Measurements from ENCODE around the gene OR52E6. TPM values are rescaled to one million over a fixed set of nuclear protein-coding genes. Genes with fewer than 3 reads are reported as not detected.
A peak's percentile ranks its signal among the peaks of the same experiment; 100 is the strongest.

Gene OR52E6
- total and polyA plus RNA-seq, 2 donors (not counting 1 experiment from before 2014, with no cell fraction given), result not detected

DNA sequence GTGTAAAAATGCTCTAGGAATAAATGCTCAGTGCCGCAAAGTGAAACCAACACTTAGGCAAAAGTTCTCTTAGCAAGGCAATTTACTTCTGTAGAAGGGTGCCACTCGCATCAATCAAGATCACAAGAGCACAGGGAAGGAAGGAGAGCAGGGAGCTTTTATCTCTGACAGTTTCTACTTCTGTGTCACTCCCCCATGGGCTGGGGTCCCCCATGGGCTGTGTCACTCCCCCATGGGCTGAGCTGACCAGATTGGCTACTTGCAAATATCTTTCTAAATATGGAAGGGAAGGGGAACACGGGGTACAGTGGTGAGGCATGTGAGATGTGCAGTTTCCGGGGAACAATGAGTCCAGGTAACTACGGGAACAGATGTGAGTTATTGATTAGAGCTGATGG lies 32.6 kb downstream of the OR52E6 start:
- Histone ChIP-seq H3K27ac (ENCODE audit: insufficient read depth, low read length) (no peak overlapping the region), H3K4me3 (replicated peaks in 1 of 4; ENCODE audit: control extremely low read depth in 1 of 4, insufficient read depth in 1 of 4, low read depth in 3 of 4, low read length in 4 of 4) (peak overlapping the region; percentile 58 to 63 (median 58)), H3K9me3 (ENCODE audit: control insufficient read depth, insufficient read depth, low read depth, low read length) (no peaks in the 10 kb centered on the region), H3K36me3 (ENCODE audit: control insufficient read depth, insufficient read depth, low read length) (no peaks in the 10 kb centered on the region), H3K4me1 (ENCODE audit: control insufficient read depth, extremely low read depth, insufficient read depth, low read length) (no peaks in the 10 kb centered on the region), H3K27me3 (ENCODE audit: control insufficient read depth, insufficient read depth, low read length) (no peaks in the 10 kb centered on the region), H3K9ac (ENCODE audit: insufficient read depth, low read length) (no peak overlapping the region), H3K79me2 (ENCODE audit: control insufficient read depth, insufficient read depth, low read length) (no peaks in the 10 kb centered on the region), H3K4me2 (ENCODE audit: extremely low read depth, insufficient read depth, low read length) (peak overlapping the region; percentile 93), H2AFZ (ENCODE audit: low read length) (peak overlapping the region; percentile 72), H4K20me1 (ENCODE audit: control insufficient read depth, extremely low read depth, insufficient read depth, low read length) (no peaks in the 10 kb centered on the region)
- TF ChIP-seq, protein P1, sequence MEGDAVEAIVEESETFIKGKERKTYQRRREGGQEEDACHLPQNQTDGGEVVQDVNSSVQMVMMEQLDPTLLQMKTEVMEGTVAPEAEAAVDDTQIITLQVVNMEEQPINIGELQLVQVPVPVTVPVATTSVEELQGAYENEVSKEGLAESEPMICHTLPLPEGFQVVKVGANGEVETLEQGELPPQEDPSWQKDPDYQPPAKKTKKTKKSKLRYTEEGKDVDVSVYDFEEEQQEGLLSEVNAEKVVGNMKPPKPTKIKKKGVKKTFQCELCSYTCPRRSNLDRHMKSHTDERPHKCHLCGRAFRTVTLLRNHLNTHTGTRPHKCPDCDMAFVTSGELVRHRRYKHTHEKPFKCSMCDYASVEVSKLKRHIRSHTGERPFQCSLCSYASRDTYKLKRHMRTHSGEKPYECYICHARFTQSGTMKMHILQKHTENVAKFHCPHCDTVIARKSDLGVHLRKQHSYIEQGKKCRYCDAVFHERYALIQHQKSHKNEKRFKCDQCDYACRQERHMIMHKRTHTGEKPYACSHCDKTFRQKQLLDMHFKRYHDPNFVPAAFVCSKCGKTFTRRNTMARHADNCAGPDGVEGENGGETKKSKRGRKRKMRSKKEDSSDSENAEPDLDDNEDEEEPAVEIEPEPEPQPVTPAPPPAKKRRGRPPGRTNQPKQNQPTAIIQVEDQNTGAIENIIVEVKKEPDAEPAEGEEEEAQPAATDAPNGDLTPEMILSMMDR (conservative IDR thresholded peaks at IDR 0.05 in 1 of 2, IDR thresholded peaks at IDR 0.05 in 1 of 2; ENCODE audit: low read depth in 1 of 2, low read length in 2 of 2), result no peak
- TF ChIP-seq EZH2 (IDR thresholded peaks at IDR 0.05; ENCODE audit: low read length, missing control alignments), result no peak
- DNase-seq (ENCODE audit: low read depth in 2 of 2), result no peak

DNA sequence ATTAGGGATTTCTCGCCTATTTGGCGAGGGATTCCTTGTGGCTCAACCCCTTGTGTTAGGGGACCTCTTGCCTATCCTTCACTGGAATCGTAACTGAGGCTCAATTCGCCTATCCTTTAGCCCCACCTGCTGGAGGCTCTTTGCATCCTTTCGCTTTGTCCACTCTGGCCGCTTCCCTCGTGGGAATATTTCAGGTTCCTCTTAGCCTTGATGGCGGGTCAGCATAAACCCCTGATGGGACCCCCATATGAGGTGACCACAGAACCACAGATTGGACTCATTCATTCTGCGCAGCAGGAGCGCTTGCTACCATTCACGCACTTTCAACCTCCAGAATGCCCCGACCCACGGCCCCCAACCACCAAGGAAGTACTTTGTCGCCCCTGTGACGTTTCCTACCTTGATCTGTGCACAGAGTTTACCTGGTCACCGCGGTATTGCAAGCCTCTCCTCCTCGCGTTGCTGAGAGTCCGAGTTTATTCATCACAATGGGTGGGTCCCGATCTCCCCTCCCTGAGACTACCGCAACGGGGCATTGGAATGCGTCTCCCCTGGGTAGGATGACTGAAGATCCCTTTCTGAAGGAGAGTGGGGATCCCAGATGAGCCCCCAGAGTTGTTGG lies 33.1 kb downstream of the OR52E6 start, which contains the start of gene OR52N2:
TSS of gene OR52N2 (plus strand) at position 425 of the 622 bp plus-strand sequence. CDS start 11,412 bp downstream, outside the sequence.
- Histone ChIP-seq H3K36me3 (ENCODE audit: control insufficient read depth, insufficient read depth, low read length) (no peaks in the 10 kb centered on the region), H3K4me3 (replicated peaks in 1 of 4; ENCODE audit: control extremely low read depth in 1 of 4, insufficient read depth in 1 of 4, low read depth in 3 of 4, low read length in 4 of 4) (peak within 1 kb of the TSS; percentile 58 to 63 (median 58)), H3K4me1 (ENCODE audit: control insufficient read depth, extremely low read depth, insufficient read depth, low read length) (no peaks in the 10 kb centered on the region), H2AFZ (ENCODE audit: low read length) (peak within 1 kb of the TSS; percentile 72), H3K9me3 (ENCODE audit: control insufficient read depth, insufficient read depth, low read depth, low read length) (no peaks in the 10 kb centered on the region), H3K27me3 (ENCODE audit: control insufficient read depth, insufficient read depth, low read length) (no peaks in the 10 kb centered on the region), H3K27ac (ENCODE audit: insufficient read depth, low read length) (no peak within 1 kb of the TSS), H3K4me2 (ENCODE audit: extremely low read depth, insufficient read depth, low read length) (peak within 1 kb of the TSS; percentile 93), H3K9ac (ENCODE audit: insufficient read depth, low read length) (peak within 1 kb of the TSS; percentile 5), H4K20me1 (ENCODE audit: control insufficient read depth, extremely low read depth, insufficient read depth, low read length) (no peaks in the 10 kb centered on the region), H3K79me2 (ENCODE audit: control insufficient read depth, insufficient read depth, low read length) (no peaks in the 10 kb centered on the region)
- peak; percentile 48 to 77 for DNase-seq (ENCODE audit: low read depth in 2 of 2)
- TF ChIP-seq, protein P1 (conservative IDR thresholded peaks at IDR 0.05 in 1 of 2, IDR thresholded peaks at IDR 0.05 in 1 of 2; ENCODE audit: low read depth in 1 of 2, low read length in 2 of 2), result peak; percentile 83 to 98
- no peak for TF ChIP-seq EZH2 (IDR thresholded peaks at IDR 0.05; ENCODE audit: low read length, missing control alignments)

DNA sequence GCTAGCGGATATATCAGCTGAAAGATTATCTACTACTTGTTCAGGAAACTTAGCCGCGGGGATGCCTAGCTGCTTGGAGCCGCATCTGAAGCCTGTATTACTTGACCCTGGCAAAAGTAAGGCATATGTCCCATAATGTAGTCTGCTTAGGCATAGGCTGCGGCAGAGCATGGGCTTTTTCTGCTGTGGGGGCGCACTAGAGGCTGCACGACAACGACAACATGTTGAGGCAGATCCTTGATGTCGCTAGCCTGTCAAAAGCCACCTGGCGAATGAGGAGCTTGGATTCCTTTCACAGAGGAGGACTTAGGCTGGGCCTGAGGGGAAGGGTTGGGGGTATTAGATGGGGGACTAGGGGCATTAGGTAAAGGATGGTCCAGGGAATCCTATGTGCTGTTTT lies 34.1 kb downstream of the OR52E6 start:
- H3K4me2 ChIP-seq (ENCODE audit: extremely low read depth, insufficient read depth, low read length), result no peak overlapping the region
- no peaks in the 10 kb centered on the region for H3K9me3 ChIP-seq (ENCODE audit: control insufficient read depth, insufficient read depth, low read depth, low read length)
- H3K27me3 ChIP-seq (ENCODE audit: control insufficient read depth, insufficient read depth, low read length), result no peaks in the 10 kb centered on the region
- no peak overlapping the region for H3K27ac ChIP-seq (ENCODE audit: insufficient read depth, low read length)
- no peaks in the 10 kb centered on the region for H4K20me1 ChIP-seq (ENCODE audit: control insufficient read depth, extremely low read depth, insufficient read depth, low read length)
- H3K79me2 ChIP-seq (ENCODE audit: control insufficient read depth, insufficient read depth, low read length), result no peaks in the 10 kb centered on the region
- H3K36me3 ChIP-seq (ENCODE audit: control insufficient read depth, insufficient read depth, low read length), result no peaks in the 10 kb centered on the region
- no peak overlapping the region for H3K9ac ChIP-seq (ENCODE audit: insufficient read depth, low read length)
- H3K4me1 ChIP-seq (ENCODE audit: control insufficient read depth, extremely low read depth, insufficient read depth, low read length), result no peaks in the 10 kb centered on the region
- H2AFZ ChIP-seq (ENCODE audit: low read length), result no peak overlapping the region
- H3K4me3 ChIP-seq (replicated peaks in 1 of 4; ENCODE audit: control extremely low read depth in 1 of 4, insufficient read depth in 1 of 4, low read depth in 3 of 4, low read length in 4 of 4), result no peak overlapping the region
- no peak for DNase-seq (ENCODE audit: low read depth in 2 of 2)
- no peak for TF ChIP-seq EZH2 (IDR thresholded peaks at IDR 0.05; ENCODE audit: low read length, missing control alignments)
- TF ChIP-seq, protein P1 (conservative IDR thresholded peaks at IDR 0.05 in 1 of 2, IDR thresholded peaks at IDR 0.05 in 1 of 2; ENCODE audit: low read depth in 1 of 2, low read length in 2 of 2), result no peak

Measured in fibroblast of lung (primary cell).